Tibial nerve (tissue), 4 donors: ENCODE data around the gene APOH. TPM values are rescaled to one million over a fixed set of nuclear protein-coding genes. Genes with fewer than 3 reads are reported as not detected.

Experiments
- DNase-seq, 2 donors: peaks; one replicate each; pipeline ENCODE4 v3.0.0-alpha.2; 2019; ENCODE audit warnings: low spot score in 2 of 2
- H3K27ac ChIP-seq, 4 donors: fragments of 200-600 bp; sonication (generic) in 3 of 4; one replicate each; pipeline ENCODE4 v1.5.1; 2017 to 2019; ENCODE audit warnings: mild to moderate bottlenecking in 1 of 4
- H3K27me3 ChIP-seq, 2 donors: fragments of 200-600 bp; sonication (generic) in 1 of 2; one replicate each; pipeline versions ENCODE4 v1.5.1 to v1.6.0; 2017 to 2019
- H3K36me3 ChIP-seq, 3 donors: fragments of 200-600 bp; sonication (generic); one replicate each; pipeline ENCODE4 v1.5.1; 2018 to 2019
- H3K4me1 ChIP-seq, 4 donors: fragments of 200-600 bp; sonication (generic) in 3 of 4; one replicate each; pipeline ENCODE4 v1.5.1; 2017 to 2019
- H3K4me3 ChIP-seq, 4 donors: fragments of 200-600 bp; sonication (generic) in 3 of 4; one replicate each; pipeline ENCODE4 v1.5.1; 2017 to 2019; ENCODE audit warnings: mild to moderate bottlenecking in 1 of 4, moderate library complexity in 1 of 4
- H3K9me3 ChIP-seq, 4 donors: fragments of 200-600 bp; sonication (generic) in 3 of 4; one replicate each; pipeline ENCODE4 v1.5.1; 2017 to 2019
- EP300 ChIP-seq, 2 donors: sonication (generic); formaldehyde crosslinking; IDR thresholded peaks; one replicate each; pipeline ENCODE4 v1.6.1; 2017; ENCODE audit warnings: antibody characterized with exemption in 2 of 2, mild to moderate bottlenecking in 1 of 2
- POLR2A ChIP-seq, 2 donors: fragments of 450-650 bp; IDR thresholded peaks; one replicate each; pipeline ENCODE4 v1.6.1; 2017; ENCODE audit warnings: antibody characterized with exemption in 2 of 2, mild to moderate bottlenecking in 2 of 2, moderate library complexity in 2 of 2
- WGBS, 2 donors: methylation state at CpG; one replicate each; pipeline ENCODE4 v1.1.5; 2018; 5-methylcytosine and 5-hydroxymethylcytosine counted together
- total RNA-seq, 4 donors: library from RNA; depleted of rRNA; stranded (reverse); fragments of >200 nt; gene quantifications; one replicate each; pipeline ENCODE4 v1.1.0, GENCODE V29; 2016
- TF ChIP-seq, protein P1 (sequence below), 5 experiments: fragments of 200-600 bp in 3 of 5; fragments of 450-650 bp in 2 of 5; sonication (generic) in 3 of 5; IDR thresholded peaks; one replicate each; pipeline ENCODE4 v1.5.1; 2016 to 2019; ENCODE audit warnings: antibody characterized with exemption in 5 of 5, mild to moderate bottlenecking in 3 of 5, moderate library complexity in 2 of 5

APOH gene
- total RNA-seq, 4 donors from 2014 or later, result not detected

DNA sequence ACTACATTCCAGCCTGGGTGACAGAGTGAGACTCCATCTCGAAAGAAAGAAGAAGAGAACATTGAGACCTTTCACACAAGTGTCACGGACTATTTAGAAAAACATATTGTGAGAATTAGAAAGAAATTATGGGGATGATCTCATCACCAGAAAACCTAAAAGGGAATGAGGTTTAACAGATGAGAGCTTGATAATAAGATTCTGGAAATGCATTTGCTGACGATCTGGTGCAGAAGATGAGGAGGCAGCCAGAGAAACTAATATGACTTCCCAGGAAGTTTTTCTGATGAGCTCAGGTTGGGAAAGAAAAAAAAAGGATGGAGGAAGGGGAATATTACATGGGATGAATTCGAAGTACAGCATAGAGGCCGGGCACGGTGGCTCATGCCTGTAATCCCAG is 10.8 kb upstream of the APOH start:
- Histone ChIP-seq H3K36me3 (no peaks in the 10 kb centered on the region), H3K4me1 (no peaks in the 10 kb centered on the region), H3K9me3 (no peaks in the 10 kb centered on the region), H3K27ac (no peak overlapping the region), H3K27me3 (no peaks in the 10 kb centered on the region), H3K4me3 (no peak overlapping the region)
- no peak for DNase-seq
- no peak for TF ChIP-seq POLR2A (IDR thresholded peaks at IDR 0.05)
- TF ChIP-seq EP300 (IDR thresholded peaks at IDR 0.05), result no peak
- TF ChIP-seq, protein P1, sequence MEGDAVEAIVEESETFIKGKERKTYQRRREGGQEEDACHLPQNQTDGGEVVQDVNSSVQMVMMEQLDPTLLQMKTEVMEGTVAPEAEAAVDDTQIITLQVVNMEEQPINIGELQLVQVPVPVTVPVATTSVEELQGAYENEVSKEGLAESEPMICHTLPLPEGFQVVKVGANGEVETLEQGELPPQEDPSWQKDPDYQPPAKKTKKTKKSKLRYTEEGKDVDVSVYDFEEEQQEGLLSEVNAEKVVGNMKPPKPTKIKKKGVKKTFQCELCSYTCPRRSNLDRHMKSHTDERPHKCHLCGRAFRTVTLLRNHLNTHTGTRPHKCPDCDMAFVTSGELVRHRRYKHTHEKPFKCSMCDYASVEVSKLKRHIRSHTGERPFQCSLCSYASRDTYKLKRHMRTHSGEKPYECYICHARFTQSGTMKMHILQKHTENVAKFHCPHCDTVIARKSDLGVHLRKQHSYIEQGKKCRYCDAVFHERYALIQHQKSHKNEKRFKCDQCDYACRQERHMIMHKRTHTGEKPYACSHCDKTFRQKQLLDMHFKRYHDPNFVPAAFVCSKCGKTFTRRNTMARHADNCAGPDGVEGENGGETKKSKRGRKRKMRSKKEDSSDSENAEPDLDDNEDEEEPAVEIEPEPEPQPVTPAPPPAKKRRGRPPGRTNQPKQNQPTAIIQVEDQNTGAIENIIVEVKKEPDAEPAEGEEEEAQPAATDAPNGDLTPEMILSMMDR (IDR thresholded peaks at IDR 0.05), result no peak
- 79 to 80% methylated on average over 6 of the region's 6 CpGs for WGBS, 2 donors

DNA sequence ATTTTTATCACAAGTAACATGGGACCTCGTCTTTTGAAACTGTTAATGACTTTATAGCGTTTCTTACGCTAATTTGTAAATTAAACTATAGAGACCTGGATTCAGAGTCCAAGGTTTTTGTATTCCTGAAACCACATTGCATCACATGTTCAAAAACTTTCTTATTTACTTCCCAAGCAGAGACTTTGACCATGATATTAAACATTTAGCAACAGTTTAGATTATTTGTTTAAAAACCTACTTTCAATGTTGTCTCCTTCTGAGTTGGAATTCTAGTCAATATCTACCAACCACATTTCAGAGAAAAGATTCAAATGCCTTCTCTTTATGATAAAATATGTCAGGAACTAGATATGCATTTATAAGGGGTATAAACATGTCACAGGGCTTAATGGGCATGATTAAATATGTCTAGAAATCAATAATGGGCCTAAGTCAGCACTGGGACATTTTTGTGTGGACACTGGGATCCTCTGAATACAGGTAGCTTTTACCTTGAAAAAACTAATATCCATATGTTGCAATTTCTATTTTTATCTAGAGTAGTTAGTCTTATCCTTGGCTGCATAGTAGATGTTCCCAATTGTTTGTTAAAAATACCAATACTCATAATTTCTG is 6.3 kb upstream of the APOH start:
- no peak for TF ChIP-seq EP300 (IDR thresholded peaks at IDR 0.05)
- TF ChIP-seq, protein P1 (IDR thresholded peaks at IDR 0.05), result no peak
- no peak for TF ChIP-seq POLR2A (IDR thresholded peaks at IDR 0.05)
- Histone ChIP-seq H3K36me3 (no peaks in the 10 kb centered on the region), H3K27ac (no peak overlapping the region), H3K4me3 (no peak overlapping the region), H3K9me3 (no peaks in the 10 kb centered on the region), H3K27me3 (no peaks in the 10 kb centered on the region), H3K4me1 (no peaks in the 10 kb centered on the region)
- no peak for DNase-seq
- 93% methylated on average over 3 of the region's 3 CpGs for WGBS, 2 donors

DNA sequence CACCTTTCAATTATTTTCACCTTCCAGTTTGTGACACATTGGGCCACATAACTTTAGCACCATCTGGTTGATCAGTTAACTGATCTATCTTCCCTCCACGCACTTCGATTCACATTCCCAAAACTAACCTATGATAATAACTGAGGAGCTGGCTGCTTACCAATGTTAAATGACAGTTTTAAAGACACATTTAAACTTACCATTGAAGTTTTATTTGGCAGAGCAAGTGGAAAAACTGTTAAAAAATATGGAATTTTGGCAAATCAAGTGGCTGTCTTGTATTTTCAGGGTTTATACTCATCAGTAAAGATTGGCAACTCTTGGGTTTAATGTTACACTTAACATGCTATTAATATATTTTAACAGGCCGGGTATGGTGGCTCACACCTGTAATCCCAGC is 5.4 kb upstream of the APOH start:
- Histone ChIP-seq H3K36me3 (no peaks in the 10 kb centered on the region), H3K27ac (no peak overlapping the region), H3K4me3 (no peak overlapping the region), H3K27me3 (no peaks in the 10 kb centered on the region), H3K4me1 (no peaks in the 10 kb centered on the region), H3K9me3 (no peaks in the 10 kb centered on the region)
- 86 to 87% methylated on average over 3 of the region's 3 CpGs for WGBS, 2 donors
- TF ChIP-seq POLR2A (IDR thresholded peaks at IDR 0.05) (no peak), EP300 (IDR thresholded peaks at IDR 0.05) (no peak)
- TF ChIP-seq, protein P1 (IDR thresholded peaks at IDR 0.05), result no peak
- DNase-seq, result no peak

DNA sequence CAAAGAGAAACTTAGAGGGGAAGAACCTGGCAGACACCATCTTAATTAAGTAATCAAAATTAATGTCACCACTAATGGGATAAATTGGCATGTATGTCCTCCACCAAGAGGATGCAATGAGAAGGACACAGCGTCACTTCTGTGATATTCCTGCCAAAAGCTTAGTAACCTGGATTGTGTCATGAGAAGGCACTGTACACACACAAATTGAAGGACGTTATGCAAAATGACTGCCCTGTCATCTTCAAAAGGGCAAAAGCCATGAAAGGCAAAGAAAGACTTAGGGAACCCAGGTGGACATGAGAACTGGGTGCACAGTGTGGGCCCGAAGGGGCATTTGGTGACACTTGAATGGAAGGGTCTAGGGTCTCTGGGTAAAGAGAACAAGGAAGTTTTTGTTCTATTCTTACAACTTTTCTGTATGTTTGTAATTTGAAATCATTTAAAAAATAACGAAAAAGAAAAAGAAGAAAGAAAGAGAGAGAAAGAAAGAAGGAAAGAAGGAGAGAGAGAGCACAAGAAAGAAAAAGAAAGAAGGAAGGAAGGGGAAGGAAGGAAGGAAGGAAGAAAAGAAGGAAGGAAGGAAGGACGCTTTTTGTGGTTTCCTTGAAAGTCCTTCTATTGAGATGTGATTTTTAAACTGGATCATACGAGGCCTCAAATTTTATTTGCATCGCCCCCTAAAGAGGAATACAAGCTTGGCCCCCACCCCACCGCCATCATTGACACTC is 4.0 kb upstream of the APOH start:
- DNase-seq, result no peak
- no peaks in the 10 kb centered on the region for H3K36me3 ChIP-seq
- TF ChIP-seq EP300 (IDR thresholded peaks at IDR 0.05), result no peak
- TF ChIP-seq POLR2A (IDR thresholded peaks at IDR 0.05), result no peak
- TF ChIP-seq, protein P1 (IDR thresholded peaks at IDR 0.05), result no peak
- no peak overlapping the region for H3K4me3 ChIP-seq
- 72% methylated on average over 8 of the region's 8 CpGs for WGBS, 2 donors
- H3K27me3 ChIP-seq, result no peaks in the 10 kb centered on the region
- H3K4me1 ChIP-seq, result no peaks in the 10 kb centered on the region
- H3K9me3 ChIP-seq, result no peaks in the 10 kb centered on the region
- no peak overlapping the region for H3K27ac ChIP-seq

DNA sequence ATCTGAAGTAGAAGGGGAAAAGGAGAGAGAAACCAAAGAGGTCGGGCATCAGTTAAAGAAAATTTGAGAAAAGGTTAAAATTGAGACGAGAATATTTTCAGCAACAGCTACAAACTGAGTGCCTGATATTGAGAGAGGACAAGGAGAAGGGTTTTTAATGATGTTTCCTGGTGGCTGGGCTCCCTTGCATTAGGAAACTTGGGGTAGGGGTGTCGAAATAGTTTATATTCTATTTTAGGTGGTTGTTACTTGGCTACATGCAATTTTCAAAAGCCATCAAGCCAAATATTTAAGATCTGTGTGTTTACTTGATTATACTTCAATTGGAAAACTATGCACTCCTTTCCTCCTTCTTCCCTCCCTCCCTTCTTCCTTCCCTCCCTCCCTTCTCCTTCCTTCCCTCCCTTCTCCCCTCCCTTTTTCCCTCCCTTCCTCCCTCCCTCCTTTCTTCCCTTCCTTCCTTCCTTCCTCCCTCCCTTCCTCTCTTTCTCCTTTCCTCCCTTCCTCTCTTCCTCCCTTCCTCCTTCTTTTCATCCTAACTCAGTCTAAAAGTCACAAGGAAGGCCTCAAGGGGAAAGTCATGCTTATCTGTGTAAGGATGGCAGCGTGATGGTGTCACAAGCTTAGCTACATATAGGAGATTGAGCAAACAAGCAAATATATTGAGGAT is 1.8 kb upstream of the APOH start:
- H3K27ac ChIP-seq, result no peak overlapping the region
- no peak overlapping the region for H3K4me3 ChIP-seq
- H3K36me3 ChIP-seq, result no peaks in the 10 kb centered on the region
- 76% methylated on average over 4 of the region's 4 CpGs for WGBS, 2 donors
- TF ChIP-seq, protein P1 (IDR thresholded peaks at IDR 0.05), result no peak
- H3K4me1 ChIP-seq, result no peaks in the 10 kb centered on the region
- DNase-seq, result no peak
- H3K27me3 ChIP-seq, result no peaks in the 10 kb centered on the region
- H3K9me3 ChIP-seq, result no peaks in the 10 kb centered on the region
